C4-2B (cell line): ENCODE measurements around the gene ZNRF4.

ENCODE experiments used
- H3K27ac ChIP-seq: fragments of 450-650 bp; 2 replicates; pipeline ENCODE4 v1.5.1; 2017
- ZFX ChIP-seq: fragments of 450-650 bp; IDR thresholded peaks from 2 replicates; pipeline ENCODE4 v1.6.1; 2017
- TF ChIP-seq, protein P1 (sequence below): fragments of 450-650 bp; conservative IDR thresholded peaks from 2 replicates; pipeline ENCODE4 v1.5.1; 2017; ENCODE audit warnings: mild to moderate bottlenecking

ZNRF4 gene

GRCh38 chr19:5444431-5444830, 10.8 kb upstream of the ZNRF4 start:
- H3K27ac ChIP-seq = no peak overlapping the region
- TF ChIP-seq, protein P1, sequence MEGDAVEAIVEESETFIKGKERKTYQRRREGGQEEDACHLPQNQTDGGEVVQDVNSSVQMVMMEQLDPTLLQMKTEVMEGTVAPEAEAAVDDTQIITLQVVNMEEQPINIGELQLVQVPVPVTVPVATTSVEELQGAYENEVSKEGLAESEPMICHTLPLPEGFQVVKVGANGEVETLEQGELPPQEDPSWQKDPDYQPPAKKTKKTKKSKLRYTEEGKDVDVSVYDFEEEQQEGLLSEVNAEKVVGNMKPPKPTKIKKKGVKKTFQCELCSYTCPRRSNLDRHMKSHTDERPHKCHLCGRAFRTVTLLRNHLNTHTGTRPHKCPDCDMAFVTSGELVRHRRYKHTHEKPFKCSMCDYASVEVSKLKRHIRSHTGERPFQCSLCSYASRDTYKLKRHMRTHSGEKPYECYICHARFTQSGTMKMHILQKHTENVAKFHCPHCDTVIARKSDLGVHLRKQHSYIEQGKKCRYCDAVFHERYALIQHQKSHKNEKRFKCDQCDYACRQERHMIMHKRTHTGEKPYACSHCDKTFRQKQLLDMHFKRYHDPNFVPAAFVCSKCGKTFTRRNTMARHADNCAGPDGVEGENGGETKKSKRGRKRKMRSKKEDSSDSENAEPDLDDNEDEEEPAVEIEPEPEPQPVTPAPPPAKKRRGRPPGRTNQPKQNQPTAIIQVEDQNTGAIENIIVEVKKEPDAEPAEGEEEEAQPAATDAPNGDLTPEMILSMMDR = no peak
- no peak for TF ChIP-seq ZFX

GRCh38 chr19:5445071-5445470, 10.1 kb upstream of the ZNRF4 start:
- H3K27ac ChIP-seq = no peak overlapping the region
- TF ChIP-seq ZFX = no peak
- TF ChIP-seq, protein P1 = no peak

DNA sequence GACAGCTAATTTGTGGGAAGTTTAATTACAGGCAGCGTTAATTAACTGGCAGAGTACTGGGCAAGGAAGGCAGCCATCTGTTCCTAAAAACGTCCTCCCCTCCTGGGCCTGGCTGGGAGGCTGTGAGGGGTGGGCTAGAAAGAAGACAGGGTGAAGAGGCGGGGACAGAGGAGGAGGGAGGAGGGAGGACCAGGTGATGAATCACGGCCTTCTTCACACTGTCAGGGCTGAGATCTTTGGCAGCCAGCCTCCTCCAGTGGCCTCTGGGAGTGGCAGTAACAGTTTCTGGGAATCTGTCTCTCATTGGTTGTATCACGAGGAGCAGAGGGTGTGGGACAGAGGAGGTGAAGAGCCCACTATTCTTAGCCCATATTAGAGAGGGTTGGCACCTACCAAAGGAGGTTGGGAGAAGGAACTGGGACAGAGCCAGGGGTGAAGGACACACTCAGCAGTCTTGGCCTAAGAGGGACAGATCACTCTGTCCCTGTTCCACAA, 9.6 kb upstream of the ZNRF4 start:
- TF ChIP-seq ZFX = no peak
- TF ChIP-seq, protein P1 = no peak
- H3K27ac ChIP-seq = no peak overlapping the region

DNA sequence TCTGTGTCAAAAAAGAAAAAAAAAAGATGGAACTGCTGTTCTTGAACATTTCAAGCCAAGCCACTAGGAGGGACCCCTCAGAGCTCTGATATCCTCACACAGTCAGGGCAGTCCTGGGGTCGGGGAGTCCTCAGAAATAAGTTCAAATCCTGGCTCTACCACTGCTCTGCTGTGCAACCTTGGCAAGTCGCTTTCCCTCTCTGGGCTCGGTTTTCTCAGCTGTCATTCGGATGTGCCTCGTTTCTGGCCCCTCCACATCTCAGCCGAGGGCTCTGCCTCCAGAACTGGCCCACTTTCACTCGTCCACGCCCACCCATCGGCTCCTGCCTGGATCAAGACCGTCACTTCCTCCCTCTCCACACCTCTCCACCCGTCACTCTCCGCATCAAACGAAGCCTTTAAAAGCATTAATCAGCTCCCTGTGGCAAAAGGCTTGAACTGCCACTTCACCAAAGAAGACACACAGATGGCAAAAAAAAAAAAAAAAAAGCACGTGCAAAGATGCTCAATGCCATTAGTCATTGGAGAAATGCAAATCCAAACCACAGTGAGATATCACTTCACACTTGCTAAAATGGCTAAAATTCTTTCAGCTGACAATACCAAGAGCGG, 7.4 kb upstream of the ZNRF4 start:
- no peak overlapping the region for H3K27ac ChIP-seq
- TF ChIP-seq, protein P1 = no peak
- TF ChIP-seq ZFX = no peak

- TF ChIP-seq, protein P1 = no peak
- TF ChIP-seq ZFX = no peak
- no peak overlapping the region for H3K27ac ChIP-seq
Observed at GRCh38 chr19:5448374-5448773, 6.8 kb upstream of the ZNRF4 start.

DNA sequence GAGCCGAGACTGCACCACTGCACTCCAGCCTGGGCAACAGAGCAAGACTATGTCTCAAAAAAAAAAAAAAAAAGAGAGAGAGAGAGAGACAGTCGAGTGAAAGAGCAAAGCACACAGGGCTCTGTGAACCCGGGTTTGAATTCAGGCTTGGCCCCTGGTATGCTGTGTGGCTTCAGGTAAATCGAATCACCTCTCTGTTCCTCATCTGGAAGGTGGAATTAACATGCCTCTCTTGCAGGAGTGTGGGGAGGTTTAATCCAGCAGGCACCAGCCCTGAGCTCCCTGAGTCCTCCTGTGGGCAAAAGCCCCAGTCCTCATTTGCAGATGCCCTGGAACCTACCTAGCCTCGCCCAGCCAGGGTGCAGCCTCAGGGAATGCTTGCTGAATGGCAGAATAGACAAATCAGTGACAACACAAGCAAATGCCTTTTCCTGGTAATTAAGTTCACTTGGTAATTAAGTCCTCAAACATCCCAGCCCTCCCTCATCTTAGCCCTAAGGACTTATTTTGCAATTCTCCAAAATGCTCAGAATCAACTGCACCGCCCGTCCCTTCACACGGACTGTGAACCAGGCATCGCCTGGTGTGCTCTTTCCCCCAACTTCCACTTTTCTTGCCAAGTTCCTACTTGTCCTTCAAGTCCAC, 4.6 kb upstream of the ZNRF4 start:
- no peak overlapping the region for H3K27ac ChIP-seq
- TF ChIP-seq, protein P1 = no peak
- TF ChIP-seq ZFX = no peak

DNA sequence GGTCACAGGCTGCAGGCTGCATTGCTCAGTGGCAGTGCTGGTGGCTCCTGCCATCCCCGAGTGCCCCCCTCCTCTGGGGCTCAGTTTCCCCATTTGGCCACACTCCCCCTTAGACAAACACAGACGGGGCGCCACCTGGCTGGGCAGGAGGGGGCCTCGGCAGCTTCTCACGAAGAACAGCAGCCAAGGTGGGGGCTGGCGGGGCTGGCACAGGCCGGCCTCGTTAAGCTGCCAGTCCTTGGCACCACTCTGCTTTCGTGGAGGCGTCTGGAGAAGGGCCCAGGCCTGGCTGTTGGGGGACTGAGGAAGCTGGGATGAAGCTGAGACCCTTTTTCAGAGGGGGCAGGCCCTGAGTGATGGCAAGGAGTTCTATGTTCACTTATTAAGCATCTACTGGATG, 3.7 kb upstream of the ZNRF4 start:
- no peak overlapping the region for H3K27ac ChIP-seq
- no peak for TF ChIP-seq ZFX
- TF ChIP-seq, protein P1 = no peak
